GM12891 (cell line): ENCODE results near the gene GRID2IP.

Experiments used
- PAX5 ChIP-seq: IDR thresholded peaks from 2 replicates; pipeline ENCODE4 v1.6.1; 2011; ENCODE audit warnings: low read length, moderate library complexity, mild to moderate bottlenecking; ENCODE audit not compliant: insufficient read depth, severe bottlenecking
- POLR2A ChIP-seq: IDR thresholded peaks from 2 replicates; pipeline ENCODE4 v1.6.1; 2011; ENCODE audit warnings: low read depth, low read length, control low read depth
- POLR2AphosphoS5 ChIP-seq: IDR thresholded peaks from 2 replicates; pipeline ENCODE4 v1.6.1; 2011; ENCODE audit warnings: low read depth, low read length, control low read depth
- POU2F2 ChIP-seq: IDR thresholded peaks from 2 replicates; pipeline ENCODE4 v1.6.1; 2011; ENCODE audit warnings: low read depth, mild to moderate bottlenecking, control low read depth, low read length, moderate library complexity
- SPI1 ChIP-seq: IDR thresholded peaks from 2 replicates; pipeline ENCODE4 v1.6.1; 2011; ENCODE audit warnings: low read depth, low read length, control low read depth
- TAF1 ChIP-seq: IDR thresholded peaks from 2 replicates; pipeline ENCODE4 v1.6.1; 2011; ENCODE audit warnings: low read depth, low read length, control low read depth

- TF ChIP-seq TAF1: no peak
- TF ChIP-seq PAX5: no peak
- TF ChIP-seq POLR2A: no peak
- no peak for TF ChIP-seq SPI1
- TF ChIP-seq POLR2AphosphoS5: no peak
- no peak for TF ChIP-seq POU2F2
Observed at GRCh38 chr7:6529643-6530042, 21.6 kb downstream of the GRID2IP start.
